SK-N-SH (cell line): Measurements from ENCODE around the gene CFAP69. TPM values are rescaled to one million over a fixed set of nuclear protein-coding genes. Genes with fewer than 3 reads are reported as not detected.

Experiments used
- CTCF ChIA-PET: fragments of 300-600, 350-600 bp; formaldehyde crosslinking; extraction: SDS; loops from one replicate; lab custom pipeline; 2021; lab: Yijun Ruan, JAX
- POLR2A ChIA-PET: fragments of 350-600 bp; sonication (Branson Sonifier 250); formaldehyde crosslinking; extraction: SDS; loops from one replicate; lab custom pipeline; 2020; ENCODE audit warnings: antibody characterized with exemption, inconsistent platforms; lab: Yijun Ruan, JAX
- DNase-seq: peaks from one replicate; pipeline ENCODE4 v3.0.0; 2012
- H2AFZ ChIP-seq: fragments of 200-600 bp; sonication (generic); 2 replicates; pipeline ENCODE4 v1.8.1; 2016; ENCODE audit warnings: antibody characterized with exemption, mild to moderate bottlenecking, low read depth
- H3F3A ChIP-seq: fragments of 200-600 bp; sonication (generic); replicated peaks from 2 replicates; pipeline ENCODE3; 2016; ENCODE audit warnings: antibody characterized with exemption, mild to moderate bottlenecking; ENCODE audit not compliant: insufficient read depth
- H3K27ac ChIP-seq, 2 experiments: fragments of 200-500 bp in 1 of 2; fragments of 200-600 bp in 1 of 2; sonication (Bioruptor generic) in 1 of 2; sonication (generic), shearing (Covaris generic) in 1 of 2; 2 replicates each; pipeline versions ENCODE4 v1.5.1 to v1.6.1; 2014 to 2016; ENCODE audit warnings: low read depth in 2 of 2, inconsistent platforms in 1 of 2, low read length in 1 of 2, mild to moderate bottlenecking in 1 of 2, mixed read lengths in 1 of 2
- H3K27me3 ChIP-seq: fragments of 200-600 bp; sonication (generic), shearing (Covaris generic); 2 replicates; pipeline ENCODE4 v1.6.1; 2016; ENCODE audit warnings: mixed run types; ENCODE audit not compliant: insufficient read depth
- H3K36me3 ChIP-seq, 2 experiments: fragments of 200-500 bp in 1 of 2; fragments of 200-600 bp in 1 of 2; sonication (Bioruptor generic) in 1 of 2; sonication (generic) in 1 of 2; replicated peaks in 1 of 2; 2 replicates each; pipeline versions ENCODE3 to v1.5.1; 2014 to 2016; ENCODE audit warnings: low read length in 1 of 2, mild to moderate bottlenecking in 1 of 2; ENCODE audit not compliant: insufficient read depth in 2 of 2, control insufficient read depth in 1 of 2
- H3K4me1 ChIP-seq, 2 experiments: fragments of 200-500 bp in 1 of 2; fragments of 200-600 bp in 1 of 2; sonication (Bioruptor generic) in 1 of 2; sonication (generic), shearing (Covaris generic) in 1 of 2; 2 replicates each; pipeline versions ENCODE4 v1.5.1 to v1.6.1; 2014 to 2016; ENCODE audit warnings: low read depth in 1 of 2, low read length in 1 of 2, mixed run types in 1 of 2; ENCODE audit not compliant: insufficient read depth in 2 of 2, control insufficient read depth in 1 of 2
- H3K4me2 ChIP-seq: fragments of 200-600 bp; sonication (generic), shearing (Covaris generic); 2 replicates; pipeline ENCODE4 v1.6.1; 2017; ENCODE audit warnings: mixed run types
- H3K4me3 ChIP-seq, 2 experiments: fragments of 200-500 bp in 1 of 2; fragments of 200-600 bp in 1 of 2; sonication (Bioruptor generic) in 1 of 2; sonication (generic), shearing (Covaris generic) in 1 of 2; 2 replicates each; pipeline versions ENCODE4 v1.5.1 to v1.8.1; 2014 to 2016; ENCODE audit warnings: low read depth in 2 of 2, inconsistent platforms in 1 of 2, low read length in 1 of 2, mild to moderate bottlenecking in 1 of 2, mixed read lengths in 1 of 2, moderate library complexity in 1 of 2
- H3K79me2 ChIP-seq: fragments of 200-600 bp; sonication (generic); 2 replicates; pipeline ENCODE4 v1.8.1; 2017; ENCODE audit warnings: mild to moderate bottlenecking; ENCODE audit not compliant: insufficient read depth
- H3K9ac ChIP-seq: fragments of 200-600 bp; sonication (generic); 2 replicates; pipeline ENCODE4 v1.6.1; 2017; ENCODE audit warnings: mixed run types
- H3K9me2 ChIP-seq: fragments of 200-600 bp; sonication (generic); 2 replicates; pipeline ENCODE4 v1.6.1; 2017; ENCODE audit warnings: mixed run types
- H3K9me3 ChIP-seq: fragments of 200-600 bp; sonication (generic); 2 replicates; pipeline ENCODE4 v1.6.1; 2017; ENCODE audit warnings: mixed run types, mild to moderate bottlenecking, moderate library complexity
- H4K20me1 ChIP-seq: fragments of 200-600 bp; sonication (generic); 2 replicates; pipeline ENCODE4 v1.6.1; 2017; ENCODE audit warnings: mild to moderate bottlenecking, mixed run types; ENCODE audit not compliant: insufficient read depth
- CHD2 ChIP-seq: fragments of 150-350 bp; IDR thresholded peaks from 2 replicates; pipeline ENCODE4 v1.6.1; 2018; ENCODE audit warnings: low read length; ENCODE audit not compliant: partially characterized antibody
- CTCF ChIP-seq: fragments of 200-600 bp; sonication (generic); IDR thresholded peaks from 2 replicates; pipeline ENCODE4 v1.6.1; 2017; ENCODE audit warnings: antibody characterized with exemption, mild to moderate bottlenecking, moderate library complexity
- ELF1 ChIP-seq: IDR thresholded peaks from 2 replicates; pipeline ENCODE4 v1.4.0; 2012
- EP300 ChIP-seq, 2 experiments: IDR thresholded peaks; 2 replicates each; pipeline versions ENCODE4 v1.4.0 to v1.6.1; 2012; ENCODE audit warnings: borderline replicate concordance in 1 of 2, low read depth in 1 of 2, low read length in 1 of 2
- FOSL2 ChIP-seq: IDR thresholded peaks from 2 replicates; pipeline ENCODE4 v1.4.0; 2012; ENCODE audit warnings: low read depth, mild to moderate bottlenecking, moderate library complexity, borderline replicate concordance
- FOXJ3 ChIP-seq: sonication (generic); formaldehyde crosslinking; IDR thresholded peaks from 2 replicates; pipeline ENCODE4 v1.5.1; 2020; ENCODE audit warnings: mild to moderate bottlenecking, missing genetic modification reagents
- GATA2 ChIP-seq: sonication (generic); formaldehyde crosslinking; IDR thresholded peaks from 2 replicates; pipeline ENCODE4 v1.5.0; 2020; ENCODE audit warnings: mild to moderate bottlenecking, missing genetic modification reagents
- MAX ChIP-seq: IDR thresholded peaks from 2 replicates; pipeline ENCODE4 v1.4.0; 2012; ENCODE audit warnings: low read depth
- MEF2A ChIP-seq: IDR thresholded peaks from 2 replicates; pipeline ENCODE4 v1.4.0; 2012; ENCODE audit warnings: low read depth, borderline replicate concordance
- MXI1 ChIP-seq: IDR thresholded peaks from 2 replicates; pipeline ENCODE4 v1.6.1; 2012; ENCODE audit warnings: mild to moderate bottlenecking, low read depth, low read length, improper control_type of control experiment
- POLR2AphosphoS5 ChIP-seq: IDR thresholded peaks from 2 replicates; pipeline ENCODE4 v1.6.1; 2012; ENCODE audit warnings: low read depth, low read length
- RFX5 ChIP-seq: IDR thresholded peaks from 2 replicates; pipeline ENCODE4 v1.6.1; 2012; ENCODE audit warnings: mild to moderate bottlenecking, improper control_type of control experiment, low read length
- RXRA ChIP-seq: IDR thresholded peaks from 2 replicates; pipeline ENCODE4 v1.4.0; 2012; ENCODE audit warnings: low read depth, mild to moderate bottlenecking, borderline replicate concordance
- SIN3A ChIP-seq: IDR thresholded peaks from 2 replicates; pipeline ENCODE4 v1.6.1; 2012; ENCODE audit warnings: low read depth, mild to moderate bottlenecking, low read length, moderate library complexity, borderline replicate concordance
- SMC3 ChIP-seq: IDR thresholded peaks from 2 replicates; pipeline ENCODE4 v1.6.1; 2012; ENCODE audit warnings: low read depth, low read length, improper control_type of control experiment
- TAF1 ChIP-seq: IDR thresholded peaks from 2 replicates; pipeline ENCODE4 v1.6.1; 2012; ENCODE audit warnings: low read depth, mild to moderate bottlenecking, low read length, moderate library complexity, borderline replicate concordance
- TCF12 ChIP-seq: IDR thresholded peaks from 2 replicates; pipeline ENCODE4 v1.4.0; 2012
- TEAD4 ChIP-seq: IDR thresholded peaks from 2 replicates; pipeline ENCODE4 v1.4.0; 2012; ENCODE audit warnings: mild to moderate bottlenecking, borderline replicate concordance; ENCODE audit not compliant: insufficient read depth
- YY1 ChIP-seq: IDR thresholded peaks from 2 replicates; pipeline ENCODE4 v1.4.0; 2012; ENCODE audit warnings: low read depth, mild to moderate bottlenecking
- WGBS: methylation state at CpG from one replicate; pipeline ENCODE4 v1.1.6; 2017; ENCODE audit warnings: low lambda C conversion rate; 5-methylcytosine and 5-hydroxymethylcytosine counted together
- polyA plus RNA-seq, 3 experiments: library from polyadenylated mRNA; depleted of rRNA; stranded (reverse); fragments of >200 nt; gene quantifications; 2 replicates each; pipeline ENCODE4 v1.2.3, GENCODE V29; 2012
- TF ChIP-seq, protein P1 (sequence below): IDR thresholded peaks from 2 replicates; pipeline ENCODE4; 2012
- TF ChIP-seq, protein P2 (sequence below): IDR thresholded peaks from 2 replicates; pipeline ENCODE4 v1.4.0; 2012; ENCODE audit warnings: low read depth, borderline replicate concordance

CFAP69 gene
- polyA plus RNA-seq, 1 of the 3 experiments (the other 2 are of a cell fraction): 2.3 TPM

- TF ChIP-seq YY1 (no peak), FOXJ3 (CRISPR knock-in tag) (no peak), FOSL2 (no peak), TEAD4 (no peak), SMC3 (no peak)
These were observed 7.0 kb upstream of the CFAP69 start (continued) for GRCh38 chr7:90238022-90238421.

DNA sequence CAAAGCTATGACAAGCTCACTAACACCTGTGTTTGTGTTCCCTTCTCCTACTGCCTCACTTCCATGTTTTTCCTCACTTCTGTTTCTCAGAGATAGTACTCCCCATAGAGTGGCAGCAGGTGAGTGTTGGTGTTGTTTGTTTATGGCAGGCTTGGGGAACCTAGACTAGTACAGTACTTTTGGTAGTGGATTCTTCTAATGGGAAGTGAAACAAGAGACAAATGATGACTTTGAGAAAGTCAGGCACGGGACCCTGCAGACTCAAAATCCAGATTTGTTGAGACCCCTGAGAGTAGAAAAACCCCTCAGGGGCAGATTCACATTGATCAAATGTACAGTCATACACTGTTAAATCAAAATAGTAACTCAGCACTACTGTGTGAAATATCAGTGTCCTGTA lies 6.4 kb upstream of the CFAP69 start:
- Histone ChIP-seq H3K9me2 (no peaks in the 10 kb centered on the region), H3K4me3 (no peak overlapping the region), H2AFZ (no peak overlapping the region), H3K9me3 (no peaks in the 10 kb centered on the region), H3K79me2 (no peaks in the 10 kb centered on the region), H3K4me2 (no peak overlapping the region), H3K4me1 (peaks cover 0 to 3% of the 10 kb centered on the region in 2 experiments; a peak in 2 of 4 replicates), H3K27ac (no peak overlapping the region), H3K36me3 (peaks cover 0 to 7% of the 10 kb centered on the region in 2 experiments), H4K20me1 (no peaks in the 10 kb centered on the region), H3F3A (peaks cover 3% of the 10 kb centered on the region), H3K9ac (no peak overlapping the region), H3K27me3 (no peaks in the 10 kb centered on the region)
- WGBS: 84% methylated on average over 1 of the region's 1 CpG
- DNase-seq: no peak
- ChIA-PET CTCF (interaction anchor here (0.9 kb wide), 1 partner anchor 27 kb away, joined by 3 read pairs; the partner anchor contains the start of gene STEAP2), POLR2A (no interaction called here)
- TF ChIP-seq MAX (no peak), TAF1 (no peak), SMC3 (no peak)

DNA sequence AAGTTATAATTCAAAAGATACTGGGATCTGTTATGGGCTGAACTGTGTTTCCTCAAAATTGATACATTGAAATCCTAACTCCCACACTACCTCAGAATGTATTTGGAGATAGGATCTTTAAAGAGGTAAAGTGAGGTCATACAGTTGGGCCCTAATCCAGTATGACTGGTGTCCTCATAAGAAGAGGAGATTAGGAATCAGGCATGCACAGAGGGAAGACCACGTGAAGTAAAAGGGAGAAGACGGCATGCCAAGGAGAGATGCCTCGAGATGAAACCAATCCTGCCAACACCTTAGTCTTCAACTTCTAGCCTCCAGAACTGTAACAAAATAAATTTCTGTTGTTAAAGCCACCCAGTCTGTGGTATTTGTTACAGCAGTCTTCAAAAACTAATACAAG lies 5.9 kb upstream of the CFAP69 start:
- 90% methylated on average over 3 of the region's 3 CpGs for WGBS
- Histone ChIP-seq H3K4me2 (no peak overlapping the region), H3K9ac (no peak overlapping the region), H3K79me2 (no peaks in the 10 kb centered on the region), H3K4me3 (no peak overlapping the region), H3K9me2 (no peaks in the 10 kb centered on the region), H3K9me3 (no peaks in the 10 kb centered on the region), H3F3A (peaks cover 4% of the 10 kb centered on the region), H3K27me3 (no peaks in the 10 kb centered on the region), H3K36me3 (peaks cover 0 to 7% of the 10 kb centered on the region in 2 experiments), H3K27ac (no peak overlapping the region), H2AFZ (peak overlapping the region; percentile 65; the same call in 1 of the 2 replicates), H4K20me1 (no peaks in the 10 kb centered on the region), H3K4me1 (peaks cover 0 to 4% of the 10 kb centered on the region in 2 experiments; a peak in 2 of 4 replicates)
- no peak for TF ChIP-seq SIN3A
- no peak for TF ChIP-seq EP300 (IDR thresholded peaks at IDR 0.05; ENCODE audit: borderline replicate concordance in 1 of 2, low read depth in 1 of 2, low read length in 1 of 2)
- TF ChIP-seq POLR2AphosphoS5: no peak
- TF ChIP-seq, protein P1, sequence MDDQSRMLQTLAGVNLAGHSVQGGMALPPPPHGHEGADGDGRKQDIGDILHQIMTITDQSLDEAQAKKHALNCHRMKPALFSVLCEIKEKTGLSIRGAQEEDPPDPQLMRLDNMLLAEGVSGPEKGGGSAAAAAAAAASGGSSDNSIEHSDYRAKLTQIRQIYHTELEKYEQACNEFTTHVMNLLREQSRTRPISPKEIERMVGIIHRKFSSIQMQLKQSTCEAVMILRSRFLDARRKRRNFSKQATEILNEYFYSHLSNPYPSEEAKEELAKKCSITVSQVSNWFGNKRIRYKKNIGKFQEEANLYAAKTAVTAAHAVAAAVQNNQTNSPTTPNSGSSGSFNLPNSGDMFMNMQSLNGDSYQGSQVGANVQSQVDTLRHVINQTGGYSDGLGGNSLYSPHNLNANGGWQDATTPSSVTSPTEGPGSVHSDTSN: no peak
- no peak for TF ChIP-seq RXRA
- no peak for TF ChIP-seq CTCF
- TF ChIP-seq FOXJ3 (CRISPR knock-in tag): no peak
- no peak for TF ChIP-seq MXI1
- TF ChIP-seq TEAD4: no peak
- TF ChIP-seq, protein P2, sequence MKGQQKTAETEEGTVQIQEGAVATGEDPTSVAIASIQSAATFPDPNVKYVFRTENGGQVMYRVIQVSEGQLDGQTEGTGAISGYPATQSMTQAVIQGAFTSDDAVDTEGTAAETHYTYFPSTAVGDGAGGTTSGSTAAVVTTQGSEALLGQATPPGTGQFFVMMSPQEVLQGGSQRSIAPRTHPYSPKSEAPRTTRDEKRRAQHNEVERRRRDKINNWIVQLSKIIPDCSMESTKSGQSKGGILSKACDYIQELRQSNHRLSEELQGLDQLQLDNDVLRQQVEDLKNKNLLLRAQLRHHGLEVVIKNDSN: no peak
- no peak for TF ChIP-seq CHD2
- TF ChIP-seq GATA2: no peak
- TF ChIP-seq RFX5: no peak
- TF ChIP-seq TCF12: no peak
- TF ChIP-seq FOSL2: no peak
- no peak for TF ChIP-seq ELF1
- no peak for TF ChIP-seq MEF2A
- ChIA-PET CTCF (interaction anchor here (1.8 kb wide), 1 partner anchor 10 kb away, joined by 7 read pairs; no protein-coding TSS in a partner anchor), POLR2A (no interaction called here)
- DNase-seq: no peak
